Measurements from ENCODE around the gene TCF12.
"Not testable (repeated sequence)": the region's sequence is repeated elsewhere in the genome, so short reads cannot be mapped to it uniquely, and the experiment has no call there.

The TCF12 gene

GRCh38 chr15:56980473-56980872 is 62.0 kb downstream of the TCF12 start:
- no peak for DNase-seq

GRCh38 chr15:56981160-56981559 is 62.7 kb downstream of the TCF12 start:
- no peak for DNase-seq

- DNase-seq, result no peak
Observed at GRCh38 chr15:56982987-56983386, 64.5 kb downstream of the TCF12 start.

GRCh38 chr15:56984681-56985481 is 66.4 kb downstream of the TCF12 start:
- DNase-seq, result no peak

GRCh38 chr15:56985856-56986255 is 67.4 kb downstream of the TCF12 start:
- no peak for DNase-seq

GRCh38 chr15:56987286-56987685 is 68.8 kb downstream of the TCF12 start:
- no peak for DNase-seq

- DNase-seq, result no peak
Observed at GRCh38 chr15:56988219-56988618, 69.8 kb downstream of the TCF12 start.

GRCh38 chr15:56989411-56989924 is 71.0 kb downstream of the TCF12 start:
- no peak for DNase-seq

- DNase-seq, result no peak
Observed at GRCh38 chr15:56991017-56991416, 72.6 kb downstream of the TCF12 start.

GRCh38 chr15:56992725-56993124 is 74.3 kb downstream of the TCF12 start:
- DNase-seq, result no peak

- DNase-seq, result no peak
Observed at GRCh38 chr15:56994280-56994679, 75.8 kb downstream of the TCF12 start.

GRCh38 chr15:56996093-56996492 is 77.6 kb downstream of the TCF12 start:
- DNase-seq, result no peak

GRCh38 chr15:56996746-56997470 is 78.5 kb downstream of the TCF12 start:
- no peak for DNase-seq

GRCh38 chr15:57003418-57003817 is 85.0 kb downstream of the TCF12 start:
- DNase-seq, result no peak

- no peak for DNase-seq
Observed at GRCh38 chr15:57005244-57005643, 86.8 kb downstream of the TCF12 start.

GRCh38 chr15:57007797-57008196 is 89.4 kb downstream of the TCF12 start:
- DNase-seq, result not testable (repeated sequence)

- no peak for DNase-seq
Observed at GRCh38 chr15:57010724-57011123, 92.3 kb downstream of the TCF12 start.

- DNase-seq, result no peak
Observed at GRCh38 chr15:57012556-57012955, 94.1 kb downstream of the TCF12 start.

GRCh38 chr15:57014896-57015295 is 96.5 kb downstream of the TCF12 start:
- DNase-seq, result not testable (repeated sequence)

- DNase-seq, result no peak
Observed at GRCh38 chr15:57015360-57015759, 96.9 kb downstream of the TCF12 start.

- no peak for DNase-seq
Observed at GRCh38 chr15:57015897-57016296, 97.5 kb downstream of the TCF12 start.

GRCh38 chr15:57017024-57017423 is 98.6 kb downstream of the TCF12 start:
- no peak for DNase-seq

- no peak for DNase-seq
Observed at GRCh38 chr15:57018151-57018550, 99.7 kb downstream of the TCF12 start.

- DNase-seq, result no peak
Observed at GRCh38 chr15:57019496-57020160, 101.2 kb downstream of the TCF12 start.

Measured in stimulated activated CD4-positive, alpha-beta T cell treated with anti-CD3 and anti-CD28 coated beads, Interleukin-4, amount 100 ng/mL, for 4 hours (primary cell).